ENCODE measurements around the gene ANG.

GRCh38 chr14:20661197-20661596, 27.4 kb upstream of the ANG start:
- no peak for TF ChIP-seq POLR2A (IDR thresholded peaks at IDR 0.05)
- no peak for TF ChIP-seq CTCF (IDR thresholded peaks at IDR 0.05)
